Caco-2 (cell line): ENCODE measurements around the gene KRTAP25-1. TPM values are rescaled to one million over a fixed set of nuclear protein-coding genes. Genes with fewer than 3 reads are reported as not detected.

Experiments
- BruUV-seq: library from RNA; stranded (reverse); fragments of 400-500 nt; replicated peaks from 2 replicates; lab custom pipeline; 2021; lab: Mats Ljungman, UMichigan
- CTCF ChIA-PET: fragments of 300-600 bp; sonication (Branson Sonifier 250); formaldehyde crosslinking; loops from one replicate; lab custom pipeline; 2022; ENCODE audit warnings: antibody characterized with exemption; lab: Charles Lee
- POLR2A ChIA-PET: fragments of 300-600 bp; sonication (Branson Sonifier 250); formaldehyde crosslinking; loops from one replicate; lab custom pipeline; 2022; ENCODE audit warnings: antibody characterized with exemption; lab: Charles Lee
- DNase-seq, 2 experiments: peaks; one replicate each; pipeline versions ENCODE4 v3.0.0 to v3.0.0-alpha.2; 2020 to 2022
- H3K27me3 ChIP-seq: replicated peaks from 2 replicates; pipeline ENCODE4 v1.6.0; 2011; ENCODE audit warnings: low read length; ENCODE audit not compliant: control insufficient read depth, insufficient read depth
- H3K36me3 ChIP-seq: 2 replicates; pipeline ENCODE4 v1.5.1; 2011; ENCODE audit warnings: low read length; ENCODE audit not compliant: control insufficient read depth, insufficient read depth
- H3K4me1 ChIP-seq: fragments of 250-450 bp; sonication (Bioruptor Pico); 2 replicates; pipeline ENCODE4 v1.5.1; 2020; ENCODE audit warnings: mild to moderate bottlenecking
- H3K4me3 ChIP-seq: 2 replicates; pipeline ENCODE4 v1.5.1; 2011; ENCODE audit warnings: low read depth, mild to moderate bottlenecking, control low read depth, low read length
- H3K9me3 ChIP-seq: fragments of 250-450 bp; sonication (Bioruptor Pico); 2 replicates; pipeline ENCODE4 v1.5.1; 2020; ENCODE audit warnings: mild to moderate bottlenecking, moderate library complexity
- H3K27ac Mint-ChIP-seq: one replicate; pipeline ENCODE4 v1.8.0; 2022; ENCODE audit warnings: mixed read lengths; ENCODE audit not compliant: unreplicated experiment
- H3K27me3 Mint-ChIP-seq: one replicate; pipeline ENCODE4 v1.8.0; 2022; ENCODE audit warnings: mixed read lengths; ENCODE audit not compliant: insufficient read depth, unreplicated experiment
- H3K36me3 Mint-ChIP-seq: one replicate; pipeline ENCODE4 v1.8.0; 2022; ENCODE audit warnings: mild to moderate bottlenecking, mixed read lengths; ENCODE audit not compliant: insufficient read depth, unreplicated experiment
- H3K4me1 Mint-ChIP-seq: one replicate; pipeline ENCODE4 v1.8.0; 2022; ENCODE audit warnings: low read depth, mixed read lengths; ENCODE audit not compliant: unreplicated experiment
- H3K4me3 Mint-ChIP-seq: one replicate; pipeline ENCODE4 v1.8.0; 2022; ENCODE audit warnings: mild to moderate bottlenecking, moderate library complexity, mixed read lengths; ENCODE audit not compliant: unreplicated experiment
- H3K9me3 Mint-ChIP-seq: one replicate; pipeline ENCODE4 v1.8.0; 2022; ENCODE audit warnings: mixed read lengths; ENCODE audit not compliant: unreplicated experiment
- CTCF ChIP-seq, 2 experiments: fragments of 200-600 bp in 1 of 2; IDR thresholded peaks; 1 replicate in 1 of 2; 2 replicates in 1 of 2; pipeline versions ENCODE4 v1.5.1 to v1.8.0; 2011 to 2022; ENCODE audit warnings: antibody characterized with exemption in 1 of 2, control low read depth in 1 of 2, inconsistent platforms in 1 of 2, low read depth in 1 of 2, low read length in 1 of 2, mild to moderate bottlenecking in 1 of 2, moderate library complexity in 1 of 2; ENCODE audit not compliant: insufficient read depth in 1 of 2, severe bottlenecking in 1 of 2, unreplicated experiment in 1 of 2
- intact Hi-C: fragments of 100-400 bp; cut with micrococcal nuclease; formaldehyde crosslinking; loops from one replicate; pipeline ENCODE4 v1.10.0; 2022; ENCODE audit not compliant: unreplicated experiment
- total RNA-seq: library from RNA; stranded (reverse); gene quantifications from 2 replicates; pipeline ENCODE4 v1.2.3, GENCODE V29; 2022

Gene KRTAP25-1
- total RNA-seq, 1 experiment from 2014 or later, result not detected

- Mint-ChIP-seq H3K4me1 (no peaks in the 10 kb centered on the region), H3K27ac (no peak within 1 kb of the TSS), H3K4me3 (no peak within 1 kb of the TSS), H3K27me3 (peaks cover 19% of the 10 kb centered on the region), H3K9me3 (no peaks in the 10 kb centered on the region), H3K36me3 (no peaks in the 10 kb centered on the region)
- no TSS peak for BruUV-seq
- no peak for DNase-seq
- no peak for TF ChIP-seq CTCF (IDR thresholded peaks at IDR 0.05; ENCODE audit: insufficient read depth in 1 of 2, low read depth in 1 of 2, low read length in 1 of 2, severe bottlenecking in 1 of 2, unreplicated experiment in 1 of 2)
- no peaks in the 10 kb centered on the region for H3K9me3 ChIP-seq
- ChIA-PET POLR2A (no interaction called here), CTCF (no interaction called here)
- H3K4me3 ChIP-seq, result no peak within 1 kb of the TSS
- no peaks in the 10 kb centered on the region for H3K27me3 ChIP-seq
- H3K4me1 ChIP-seq, result no peaks in the 10 kb centered on the region
- no peaks in the 10 kb centered on the region for H3K36me3 ChIP-seq
- intact Hi-C loops, result no loop called here
Observed at GRCh38 chr21:30320215-30320614, 30.9 kb upstream of the KRTAP25-1 start, which contains the start of gene KRTAP26-1. Gene KRTAP26-1, minus strand, starts transcription at chr21:30320315. Its CDS starts 280 bp downstream, at chr21:30320035.

GRCh38 chr21:30315701-30316100 lies 26.4 kb upstream of the KRTAP25-1 start:
- no peak overlapping the region for H3K4me3 Mint-ChIP-seq
- no peaks in the 10 kb centered on the region for H3K4me1 ChIP-seq
- POLR2A ChIA-PET, result no interaction called here

GRCh38 chr21:30306884-30307283 lies 17.6 kb upstream of the KRTAP25-1 start:
- Mint-ChIP-seq H3K4me1 (no peaks in the 10 kb centered on the region), H3K9me3 (no peaks in the 10 kb centered on the region), H3K36me3 (no peaks in the 10 kb centered on the region), H3K27me3 (no peaks in the 10 kb centered on the region), H3K4me3 (no peak overlapping the region), H3K27ac (no peak overlapping the region)
- intact Hi-C loops, result no loop called here
- Histone ChIP-seq H3K4me3 (no peak overlapping the region), H3K36me3 (no peaks in the 10 kb centered on the region), H3K27me3 (no peaks in the 10 kb centered on the region), H3K4me1 (no peaks in the 10 kb centered on the region), H3K9me3 (no peaks in the 10 kb centered on the region)
- no peak for TF ChIP-seq CTCF (IDR thresholded peaks at IDR 0.05; ENCODE audit: insufficient read depth in 1 of 2, low read depth in 1 of 2, low read length in 1 of 2, severe bottlenecking in 1 of 2, unreplicated experiment in 1 of 2)
- ChIA-PET POLR2A (no interaction called here), CTCF (no interaction called here)
- no peak for DNase-seq
- BruUV-seq, result no TSS peak

More at GRCh38 chr21:30315701-30316100, 26.4 kb upstream of the KRTAP25-1 start:
- Mint-ChIP-seq H3K27me3 (peaks cover 21% of the 10 kb centered on the region), H3K36me3 (no peaks in the 10 kb centered on the region), H3K9me3 (no peaks in the 10 kb centered on the region), H3K27ac (no peak overlapping the region), H3K4me1 (no peaks in the 10 kb centered on the region)
- no peaks in the 10 kb centered on the region for H3K9me3 ChIP-seq
- H3K36me3 ChIP-seq, result no peaks in the 10 kb centered on the region
- no peak for DNase-seq
- CTCF ChIA-PET, result no interaction called here
- no peak for TF ChIP-seq CTCF (IDR thresholded peaks at IDR 0.05; ENCODE audit: insufficient read depth in 1 of 2, low read depth in 1 of 2, low read length in 1 of 2, severe bottlenecking in 1 of 2, unreplicated experiment in 1 of 2)
- intact Hi-C loops, result no loop called here
- no TSS peak for BruUV-seq
- H3K27me3 ChIP-seq, result no peaks in the 10 kb centered on the region
- no peak overlapping the region for H3K4me3 ChIP-seq
